Germinal center (tissue), 1 donor: ENCODE data around the gene ZDHHC16.
"Not testable (repeated sequence)": the region's sequence is repeated elsewhere in the genome, so short reads cannot be mapped to it uniquely, and the experiment has no call there.

Source experiments
- DNase-seq: peaks from one replicate; pipeline ENCODE4 v3.0.0; 2012; ENCODE audit warnings: mixed read lengths, low spot score

Gene ZDHHC16

GRCh38 chr10:97445722-97446639, at the start of gene ZDHHC16, which contains the start of gene EXOSC1:
Gene ZDHHC16 (plus strand): TSS chr10:97446175. CDS start chr10:97451676, 5,501 bp downstream.
Gene EXOSC1 (minus strand): TSS chr10:97446006. CDS start chr10:97445985, 21 bp downstream.
- peak; percentile 99 for DNase-seq

- DNase-seq: peak; percentile 49
Observed at GRCh38 chr10:97399843-97400545, 46.0 kb upstream of the ZDHHC16 start.

GRCh38 chr10:97400665-97401454, 45.1 kb upstream of the ZDHHC16 start, which contains the start of gene RRP12:
Gene RRP12 (minus strand): TSS chr10:97401340. CDS start chr10:97401231, 109 bp downstream.
- DNase-seq: peak; percentile 96

- no peak for DNase-seq
Observed at GRCh38 chr10:97401455-97401919, 44.5 kb upstream of the ZDHHC16 start.

- no peak for DNase-seq
Observed at GRCh38 chr10:97404044-97404443, 41.9 kb upstream of the ZDHHC16 start.

- no peak for DNase-seq
Observed at GRCh38 chr10:97406064-97406463, 39.9 kb upstream of the ZDHHC16 start.

GRCh38 chr10:97406483-97406882, 39.5 kb upstream of the ZDHHC16 start:
- not testable (repeated sequence) for DNase-seq

GRCh38 chr10:97407211-97407951, 38.6 kb upstream of the ZDHHC16 start:
- DNase-seq: peak; percentile 81

GRCh38 chr10:97407952-97408248, 38.1 kb upstream of the ZDHHC16 start:
- no peak for DNase-seq

GRCh38 chr10:97408496-97408992, 37.4 kb upstream of the ZDHHC16 start:
- DNase-seq: no peak

GRCh38 chr10:97411406-97411805, 34.6 kb upstream of the ZDHHC16 start:
- no peak for DNase-seq

GRCh38 chr10:97412891-97413304, 33.1 kb upstream of the ZDHHC16 start:
- no peak for DNase-seq

- DNase-seq: no peak
Observed at GRCh38 chr10:97416565-97416964, 29.4 kb upstream of the ZDHHC16 start.

GRCh38 chr10:97423757-97424098, 22.2 kb upstream of the ZDHHC16 start:
- DNase-seq: not testable (repeated sequence)

GRCh38 chr10:97425964-97426775, 19.8 kb upstream of the ZDHHC16 start, which contains the start of gene PGAM1:
Gene PGAM1 (plus strand): TSS chr10:97426191. CDS start chr10:97426308, 117 bp downstream.
- DNase-seq: peak; percentile 100

- no peak for DNase-seq
Observed at GRCh38 chr10:97426776-97427570, 19.0 kb upstream of the ZDHHC16 start.

GRCh38 chr10:97427571-97428179, 18.3 kb upstream of the ZDHHC16 start:
- DNase-seq: no peak

- DNase-seq: no peak
Observed at GRCh38 chr10:97428572-97428981, 17.4 kb upstream of the ZDHHC16 start.

- DNase-seq: no peak
Observed at GRCh38 chr10:97434055-97434454, 11.9 kb upstream of the ZDHHC16 start.
